Measurements from ENCODE around the gene TBC1D16. TPM values are rescaled to one million over a fixed set of nuclear protein-coding genes. Genes with fewer than 3 reads are reported as not detected.
A peak's percentile ranks its signal among the peaks of the same experiment; 100 is the strongest.

TBC1D16 gene
- total RNA-seq, 4 donors from 2014 or later, result 9.1 to 28.0 (median 22.3) TPM

- H3K4me3 ChIP-seq (ENCODE audit: low read depth, poor library complexity, severe bottlenecking), result no peak overlapping the region
- WGBS, 2 donors, result 61 to 82% methylated on average over 8 of the region's 8 CpGs
These were observed 29.3 kb downstream of the TBC1D16 start for GRCh38 chr17:80006339-80006720.

GRCh38 chr17:80005360-80006338 is 30.0 kb downstream of the TBC1D16 start:
- TF ChIP-seq POLR2A (IDR thresholded peaks at IDR 0.05) (no peak), CTCF (IDR thresholded peaks at IDR 0.05) (peak in 1 of 3 donors; percentile 55)
- intact Hi-C loops (cut with DNase I; ENCODE audit: low total_unique reads), result loop anchor here (5.0 kb wide), 1 partner anchor 42 kb away; no protein-coding TSS in a partner anchor
- DNase-seq (ENCODE audit: low spot score in 2 of 2), result no peak
- 47 to 55% methylated on average over 30 to 37 of the region's 37 CpGs for WGBS, 2 donors
- no peak overlapping the region for H3K4me3 ChIP-seq (ENCODE audit: low read depth, poor library complexity, severe bottlenecking)

More at GRCh38 chr17:80006339-80006720, 29.3 kb downstream of the TBC1D16 start:
- TF ChIP-seq CTCF (IDR thresholded peaks at IDR 0.05) (no peak), POLR2A (IDR thresholded peaks at IDR 0.05) (no peak)
- no peak for DNase-seq (ENCODE audit: low spot score in 2 of 2)
- intact Hi-C loops (cut with DNase I; ENCODE audit: low total_unique reads), result loop anchor here (5.0 kb wide), 1 partner anchor 41 kb away; no protein-coding TSS in a partner anchor

- WGBS, 2 donors, result 95% methylated on average over 15 of the region's 15 CpGs
- DNase-seq (ENCODE audit: low spot score in 2 of 2), result no peak
- H3K4me3 ChIP-seq (ENCODE audit: low read depth, poor library complexity, severe bottlenecking), result no peak overlapping the region
- intact Hi-C loops (cut with DNase I; ENCODE audit: low total_unique reads), result no loop called here
- no peak for TF ChIP-seq POLR2A (IDR thresholded peaks at IDR 0.05)
- TF ChIP-seq CTCF (IDR thresholded peaks at IDR 0.05), result no peak
These were observed 31.7 kb downstream of the TBC1D16 start for GRCh38 chr17:80003969-80004368.

- intact Hi-C loops (cut with DNase I; ENCODE audit: low total_unique reads), result no loop called here
- TF ChIP-seq POLR2A (IDR thresholded peaks at IDR 0.05), result no peak
- no peak for TF ChIP-seq CTCF (IDR thresholded peaks at IDR 0.05)
These were observed 32.8 kb downstream of the TBC1D16 start for GRCh38 chr17:80002690-80003490.

GRCh38 chr17:80002070-80002641 is 33.5 kb downstream of the TBC1D16 start:
- TF ChIP-seq CTCF (IDR thresholded peaks at IDR 0.05) (no peak), POLR2A (IDR thresholded peaks at IDR 0.05) (no peak)
- no peak for DNase-seq (ENCODE audit: low spot score in 2 of 2)
- 92 to 94% methylated on average over 26 of the region's 26 CpGs for WGBS, 2 donors
- no peak overlapping the region for H3K4me3 ChIP-seq (ENCODE audit: low read depth, poor library complexity, severe bottlenecking)
- intact Hi-C loops (cut with DNase I; ENCODE audit: low total_unique reads), result no loop called here

More at GRCh38 chr17:80002690-80003490, 32.8 kb downstream of the TBC1D16 start:
- H3K4me3 ChIP-seq (ENCODE audit: low read depth, poor library complexity, severe bottlenecking), result no peak overlapping the region
- 94 to 96% methylated on average over 30 of the region's 30 CpGs for WGBS, 2 donors
- no peak for DNase-seq (ENCODE audit: low spot score in 2 of 2)

Measured in lower leg skin (tissue), 4 donors.